OCI-LY7 (cell line): ENCODE data around the gene NOL4L. TPM values are rescaled to one million over a fixed set of nuclear protein-coding genes. Genes with fewer than 3 reads are reported as not detected.
"Not testable (repeated sequence)": the region's sequence is repeated elsewhere in the genome, so short reads cannot be mapped to it uniquely, and the experiment has no call there.

ENCODE experiments used
- BruUV-seq: library from RNA; stranded (reverse); fragments of 400-500 nt; replicated peaks from 2 replicates; lab custom pipeline; 2021; lab: Mats Ljungman, UMichigan
- CTCF ChIA-PET: fragments of 300-600 bp; sonication (Branson Sonifier 250); formaldehyde crosslinking; loops from one replicate; lab custom pipeline; 2022; ENCODE audit warnings: antibody characterized with exemption; ENCODE audit not compliant: unreplicated experiment; lab: Charles Lee
- POLR2A ChIA-PET: fragments of 300-600 bp; sonication (Branson Sonifier 250); formaldehyde crosslinking; loops from one replicate; lab custom pipeline; 2022; ENCODE audit warnings: antibody characterized with exemption; lab: Charles Lee
- DNase-seq: peaks from one replicate; pipeline ENCODE4 v3.0.0-alpha.2; 2015; ENCODE audit warnings: low spot score
- H2AFZ ChIP-seq: fragments of 200-600 bp; sonication (generic), shearing (Covaris generic); 2 replicates; pipeline ENCODE4 v1.6.1; 2014; ENCODE audit warnings: mild to moderate bottlenecking, antibody characterized with exemption, low read length, moderate library complexity
- H3K27ac ChIP-seq: fragments of 200-600 bp; sonication (generic); 2 replicates; pipeline ENCODE4 v1.5.1; 2014; ENCODE audit warnings: mixed run types, low read depth, mild to moderate bottlenecking, moderate library complexity, low read length, inconsistent platforms; ENCODE audit not compliant: poor library complexity, severe bottlenecking
- H3K36me3 ChIP-seq: fragments of 200-600 bp; sonication (generic); 2 replicates; pipeline ENCODE4 v1.6.1; 2014; ENCODE audit warnings: mild to moderate bottlenecking, antibody characterized with exemption, low read length, moderate library complexity, mixed read lengths; ENCODE audit not compliant: insufficient read depth
- H3K4me1 ChIP-seq: fragments of 200-600 bp; sonication (generic); 2 replicates; pipeline ENCODE4 v1.5.1; 2014; ENCODE audit warnings: mild to moderate bottlenecking, low read length; ENCODE audit not compliant: insufficient read depth, poor library complexity, severe bottlenecking
- H3K4me2 ChIP-seq: fragments of 200-600 bp; sonication (generic); 2 replicates; pipeline ENCODE4 v1.6.1; 2014; ENCODE audit warnings: mild to moderate bottlenecking, low read length
- H3K4me3 ChIP-seq: fragments of 200-600 bp; sonication (generic); 2 replicates; pipeline ENCODE4 v1.5.1; 2014; ENCODE audit warnings: mild to moderate bottlenecking, low read depth, low read length; ENCODE audit not compliant: poor library complexity, severe bottlenecking
- H3K79me2 ChIP-seq: fragments of 200-600 bp; sonication (generic); 2 replicates; pipeline ENCODE4 v1.6.1; 2016; ENCODE audit warnings: low read depth, mild to moderate bottlenecking, low read length, moderate library complexity, mixed read lengths; ENCODE audit not compliant: insufficient read depth
- H3K9me2 ChIP-seq: fragments of 200-600 bp; sonication (generic); 2 replicates; pipeline ENCODE4 v1.6.1; 2016; ENCODE audit warnings: mild to moderate bottlenecking, low read length, mixed read lengths; ENCODE audit not compliant: insufficient read depth
- H3K9me3 ChIP-seq: fragments of 200-600 bp; sonication (generic); 2 replicates; pipeline ENCODE4 v1.6.1; 2014; ENCODE audit warnings: mild to moderate bottlenecking, mixed run types, low read length, mixed read lengths
- H4K20me1 ChIP-seq: fragments of 200-600 bp; sonication (generic); 2 replicates; pipeline ENCODE4 v1.6.1; 2014; ENCODE audit warnings: mild to moderate bottlenecking, antibody characterized with exemption, low read length, moderate library complexity, mixed read lengths; ENCODE audit not compliant: insufficient read depth
- EZH2phosphoT487 ChIP-seq: fragments of 200-600 bp; sonication (generic); IDR thresholded peaks from 2 replicates; pipeline ENCODE4 v1.6.1; 2018; ENCODE audit warnings: low read depth, borderline replicate concordance, mild to moderate bottlenecking, mixed run types, antibody characterized with exemption, low read length, moderate library complexity, mixed read lengths
- intact Hi-C: fragments of 100-400 bp; cut with micrococcal nuclease; formaldehyde crosslinking; loops from one replicate; pipeline ENCODE4 v1.10.0; 2022; ENCODE audit not compliant: unreplicated experiment
- total RNA-seq, 2 experiments: library from RNA; depleted of rRNA in 1 of 2; stranded (reverse); fragments of >200 nt in 1 of 2; shearing (Covaris generic) in 1 of 2; gene quantifications; 2 replicates each; pipeline ENCODE4 v1.2.3, GENCODE V29; 2014 to 2022
- TF ChIP-seq, protein P1 (sequence below): fragments of 200-600 bp; sonication (generic); conservative IDR thresholded peaks from 2 replicates; pipeline ENCODE4 v1.5.1; 2014; ENCODE audit warnings: mild to moderate bottlenecking, antibody characterized with exemption, low read length, moderate library complexity, mixed read lengths

The NOL4L gene
- total RNA-seq, 2 experiments from 2014 or later, result 3.9 to 4.2 TPM

DNA sequence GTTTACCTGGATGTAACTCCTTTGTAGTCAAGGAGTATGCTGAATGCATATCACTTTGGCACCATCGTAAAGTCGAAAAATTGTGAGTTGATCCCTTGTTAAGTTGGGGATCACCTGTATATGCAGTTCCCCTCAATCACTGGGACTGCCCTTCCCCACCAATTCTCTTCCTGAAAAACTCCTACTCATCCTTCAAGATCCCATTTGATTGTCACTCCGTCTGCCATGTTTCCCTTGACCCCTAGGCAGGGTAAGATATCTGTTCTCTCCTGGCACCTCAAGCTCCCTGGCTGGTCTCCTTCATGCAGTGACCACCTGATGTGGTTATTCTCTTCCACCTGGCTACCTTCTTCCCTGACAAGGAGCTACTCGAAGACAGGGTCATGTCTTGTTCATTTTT lies 10.0 kb upstream of the NOL4L start:
- H3K4me3 ChIP-seq, result no peak overlapping the region
- intact Hi-C loops, result no loop called here
- TF ChIP-seq EZH2phosphoT487, result no peak
- TF ChIP-seq, protein P1, sequence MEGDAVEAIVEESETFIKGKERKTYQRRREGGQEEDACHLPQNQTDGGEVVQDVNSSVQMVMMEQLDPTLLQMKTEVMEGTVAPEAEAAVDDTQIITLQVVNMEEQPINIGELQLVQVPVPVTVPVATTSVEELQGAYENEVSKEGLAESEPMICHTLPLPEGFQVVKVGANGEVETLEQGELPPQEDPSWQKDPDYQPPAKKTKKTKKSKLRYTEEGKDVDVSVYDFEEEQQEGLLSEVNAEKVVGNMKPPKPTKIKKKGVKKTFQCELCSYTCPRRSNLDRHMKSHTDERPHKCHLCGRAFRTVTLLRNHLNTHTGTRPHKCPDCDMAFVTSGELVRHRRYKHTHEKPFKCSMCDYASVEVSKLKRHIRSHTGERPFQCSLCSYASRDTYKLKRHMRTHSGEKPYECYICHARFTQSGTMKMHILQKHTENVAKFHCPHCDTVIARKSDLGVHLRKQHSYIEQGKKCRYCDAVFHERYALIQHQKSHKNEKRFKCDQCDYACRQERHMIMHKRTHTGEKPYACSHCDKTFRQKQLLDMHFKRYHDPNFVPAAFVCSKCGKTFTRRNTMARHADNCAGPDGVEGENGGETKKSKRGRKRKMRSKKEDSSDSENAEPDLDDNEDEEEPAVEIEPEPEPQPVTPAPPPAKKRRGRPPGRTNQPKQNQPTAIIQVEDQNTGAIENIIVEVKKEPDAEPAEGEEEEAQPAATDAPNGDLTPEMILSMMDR, result no peak

GRCh38 chr20:32594669-32595068 lies 9.5 kb upstream of the NOL4L start:
- H3K4me3 ChIP-seq, H3K79me2 ChIP-seq, H4K20me1 ChIP-seq, H3K27ac ChIP-seq, H3K4me2 ChIP-seq, BruUV-seq, H3K9me3 ChIP-seq, POLR2A ChIA-PET, CTCF ChIA-PET, H3K36me3 ChIP-seq, DNase-seq, H3K4me1 ChIP-seq, H2AFZ ChIP-seq, intact Hi-C loops, H3K9me2 ChIP-seq: not testable (repeated sequence)

More for the DNA sequence above, 10.0 kb upstream of the NOL4L start:
- Histone ChIP-seq H3K9me3 (no peaks in the 10 kb centered on the region), H3K79me2 (no peaks in the 10 kb centered on the region), H2AFZ (no peak overlapping the region), H3K9me2 (no peaks in the 10 kb centered on the region), H4K20me1 (no peaks in the 10 kb centered on the region), H3K4me2 (no peak overlapping the region), H3K4me1 (no peaks in the 10 kb centered on the region), H3K27ac (no peak overlapping the region), H3K36me3 (no peaks in the 10 kb centered on the region)
- DNase-seq, result no peak
- POLR2A ChIA-PET, result interaction anchor here (0.5 kb wide), 1 partner anchor 38 kb away, joined by 3 read pairs; no protein-coding TSS in a partner anchor
- BruUV-seq, result no TSS peak
- CTCF ChIA-PET, result no interaction called here

- Histone ChIP-seq H2AFZ (no peak overlapping the region), H3K9me3 (no peaks in the 10 kb centered on the region), H3K4me3 (no peak overlapping the region), H3K27ac (no peak overlapping the region), H3K9me2 (no peaks in the 10 kb centered on the region), H3K4me2 (no peak overlapping the region), H4K20me1 (no peaks in the 10 kb centered on the region), H3K36me3 (no peaks in the 10 kb centered on the region), H3K79me2 (no peaks in the 10 kb centered on the region), H3K4me1 (no peaks in the 10 kb centered on the region)
- ChIA-PET POLR2A (no interaction called here), CTCF (no interaction called here)
- no TSS peak for BruUV-seq
- intact Hi-C loops, result no loop called here
- TF ChIP-seq EZH2phosphoT487, result no peak
- TF ChIP-seq, protein P1, result no peak
- no peak for DNase-seq
Measured at GRCh38 chr20:32594204-32594603, 9.1 kb upstream of the NOL4L start.

GRCh38 chr20:32592616-32593015 lies 7.5 kb upstream of the NOL4L start:
- not testable (repeated sequence) for H3K4me1 ChIP-seq

More at GRCh38 chr20:32592616-32593015, 7.5 kb upstream of the NOL4L start:
- H3K9me2 ChIP-seq, H3K27ac ChIP-seq, H3K36me3 ChIP-seq, H4K20me1 ChIP-seq, H2AFZ ChIP-seq, intact Hi-C loops, H3K9me3 ChIP-seq, H3K79me2 ChIP-seq, BruUV-seq, DNase-seq, H3K4me2 ChIP-seq, H3K4me3 ChIP-seq: not testable (repeated sequence)
- CTCF ChIA-PET, result interaction anchor here (0.6 kb wide), 1 partner anchor 12 kb away, joined by 3 read pairs; no protein-coding TSS in a partner anchor
- POLR2A ChIA-PET, result interaction anchor here (0.7 kb wide), 1 partner anchor 69 kb away, joined by 3 read pairs; no protein-coding TSS in a partner anchor
